BJ (cell line): Measurements from ENCODE around the gene UNK. TPM values are rescaled to one million over a fixed set of nuclear protein-coding genes. Genes with fewer than 3 reads are reported as not detected.

Source experiments
- CTCF ChIA-PET: fragments of 350-600 bp; formaldehyde crosslinking; extraction: SDS; loops from one replicate; lab custom pipeline; 2021; ENCODE audit warnings: antibody characterized with exemption, inconsistent platforms; lab: Yijun Ruan, JAX
- POLR2A ChIA-PET: fragments of 300-600 bp; sonication (Branson Sonifier 250); formaldehyde crosslinking; extraction: SDS; loops from one replicate; lab custom pipeline; 2021; ENCODE audit warnings: antibody characterized with exemption; lab: Charles Lee
- DNase-seq: peaks from one replicate; pipeline ENCODE4 v3.0.0-alpha.2; 2011; ENCODE audit warnings: low read depth
- H3K27me3 ChIP-seq: 2 replicates; pipeline ENCODE4 v1.6.0; 2011; ENCODE audit warnings: low read length; ENCODE audit not compliant: control insufficient read depth, insufficient read depth
- H3K36me3 ChIP-seq: 2 replicates; pipeline ENCODE4 v1.5.1; 2011; ENCODE audit warnings: low read length; ENCODE audit not compliant: control insufficient read depth, insufficient read depth
- H3K4me3 ChIP-seq: 2 replicates; pipeline ENCODE4 v1.5.1; 2011; ENCODE audit warnings: low read depth, mild to moderate bottlenecking, control low read depth, low read length
- CTCF ChIP-seq: IDR thresholded peaks from 2 replicates; pipeline ENCODE4 v1.5.1; 2011; ENCODE audit warnings: low read depth, mild to moderate bottlenecking, control low read depth, inconsistent platforms, low read length, moderate library complexity; ENCODE audit not compliant: insufficient read depth
- polyA plus RNA-seq: library from polyadenylated mRNA; depleted of rRNA; stranded (reverse); fragments of >200 nt; gene quantifications from 2 replicates; pipeline ENCODE4 v1.2.3, GENCODE V29; 2011

The UNK gene
- polyA plus RNA-seq, 1 experiment, result 7.2 TPM

DNA sequence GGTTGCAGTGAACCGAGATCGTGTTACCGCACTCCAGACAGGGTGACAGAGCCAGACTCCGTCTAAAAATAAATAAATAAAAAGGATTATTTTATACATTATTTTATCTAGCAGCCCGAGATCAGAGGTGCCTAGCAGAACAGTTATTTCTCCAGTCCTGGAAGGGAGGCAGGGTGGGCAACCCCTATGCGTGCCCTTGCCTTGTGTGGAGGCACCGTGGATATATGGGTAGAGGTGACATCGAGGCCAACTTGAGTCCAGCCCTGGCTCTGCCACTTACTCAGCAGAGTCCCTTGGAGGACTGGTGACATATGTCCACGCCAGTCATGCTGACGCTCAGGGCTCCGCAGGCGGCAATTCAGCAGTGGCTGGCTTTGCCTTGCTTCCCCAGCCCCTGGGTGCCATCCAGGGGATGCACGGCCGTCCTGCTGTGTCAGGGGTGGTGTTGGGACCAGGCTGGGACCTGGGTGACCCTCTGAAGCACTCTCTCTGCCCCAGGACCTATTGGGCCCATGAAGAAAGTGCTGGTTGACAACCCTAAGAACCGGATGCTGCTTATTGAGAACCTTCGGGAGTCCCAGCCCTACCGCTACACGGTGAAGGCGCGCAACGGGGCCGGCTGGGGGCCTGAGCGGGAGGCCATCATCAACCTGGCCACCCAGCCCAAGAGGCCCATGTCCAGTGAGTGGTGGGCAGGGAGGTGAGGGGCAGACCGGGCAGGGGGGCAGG lies 32.8 kb upstream of the UNK start:
- no peak for DNase-seq
- Histone ChIP-seq H3K4me3 (no peak overlapping the region), H3K36me3 (no peaks in the 10 kb centered on the region), H3K27me3 (no peaks in the 10 kb centered on the region)
- no peak for TF ChIP-seq CTCF
- ChIA-PET POLR2A (no interaction called here), CTCF (interaction anchor here (0.8 to 14.2 kb wide), 7 partner anchors 11 to 203 kb away, joined by 3 to 607 read pairs (median 55); partner anchors contain the start of genes GALK1 and SMIM5)

DNA sequence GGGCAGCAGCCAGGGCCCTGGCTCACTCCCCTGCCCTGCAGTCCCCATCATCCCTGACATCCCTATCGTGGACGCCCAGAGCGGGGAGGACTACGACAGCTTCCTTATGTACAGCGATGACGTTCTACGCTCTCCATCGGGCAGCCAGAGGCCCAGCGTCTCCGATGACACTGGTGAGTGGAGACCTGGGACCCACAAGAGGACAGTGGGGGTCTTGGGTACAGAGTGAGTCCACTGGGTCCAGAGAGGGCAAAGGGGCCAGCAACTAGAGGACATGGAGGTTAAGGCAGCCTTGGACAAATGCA lies 32.2 kb upstream of the UNK start:
- Histone ChIP-seq H3K4me3 (no peak overlapping the region), H3K27me3 (no peaks in the 10 kb centered on the region), H3K36me3 (no peaks in the 10 kb centered on the region)
- no peak for TF ChIP-seq CTCF
- CTCF ChIA-PET, result interaction anchor here (0.8 to 14.2 kb wide), 8 partner anchors 26 to 187 kb away, joined by 3 to 607 read pairs (median 8); partner anchors contain the start of gene SMIM5
- no peak for DNase-seq
- POLR2A ChIA-PET, result no interaction called here

DNA sequence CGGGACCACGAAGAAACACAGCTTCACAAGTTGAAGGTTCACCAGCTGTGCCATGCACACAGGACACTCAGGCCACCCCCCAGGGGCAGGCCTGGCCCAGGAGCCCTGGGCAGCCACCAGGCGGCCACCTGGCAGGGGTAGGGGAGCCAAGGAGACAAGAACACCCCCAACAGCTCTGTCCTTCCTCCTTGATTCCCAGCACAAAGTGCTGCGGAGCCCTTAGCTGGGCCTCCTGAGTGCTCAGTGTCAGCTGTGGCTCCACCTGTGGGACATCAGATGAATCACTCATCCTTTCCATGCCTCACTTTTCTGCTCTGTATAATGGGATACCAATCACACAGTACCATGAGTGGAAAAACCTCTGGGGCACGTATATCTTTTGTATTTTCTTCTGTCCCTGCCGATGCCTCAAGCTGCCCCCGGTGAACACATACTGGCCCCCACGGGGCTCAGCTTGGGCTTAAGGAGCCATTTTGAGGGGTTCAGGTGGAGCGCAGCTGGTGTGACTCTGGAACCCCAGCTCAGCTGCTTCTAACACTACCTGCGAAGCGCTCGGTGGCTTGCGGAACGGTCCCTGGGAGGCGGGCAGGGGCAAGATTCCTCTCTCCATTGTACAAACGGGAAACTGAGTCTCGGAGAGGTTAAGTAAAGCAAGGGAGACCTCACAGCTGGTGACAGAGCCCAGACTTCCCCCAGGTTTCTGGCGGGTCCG lies 31.6 kb upstream of the UNK start:
- no peak for TF ChIP-seq CTCF
- CTCF ChIA-PET, result interaction anchor here (0.7 to 14.2 kb wide), 42 partner anchors 8 to 323 kb away, joined by 3 to 607 read pairs (median 4); partner anchors contain the start of genes GALK1, RECQL5, SAP30BP and SMIM5
- no peaks in the 10 kb centered on the region for H3K36me3 ChIP-seq
- H3K4me3 ChIP-seq, result peak overlapping the region; percentile 53
- POLR2A ChIA-PET, result interaction anchor here (0.8 to 1.0 kb wide), 2 partner anchors 23 to 27 kb away, joined by 3 to 4 read pairs; no protein-coding TSS in a partner anchor
- DNase-seq, result no peak
- H3K27me3 ChIP-seq, result no peaks in the 10 kb centered on the region

DNA sequence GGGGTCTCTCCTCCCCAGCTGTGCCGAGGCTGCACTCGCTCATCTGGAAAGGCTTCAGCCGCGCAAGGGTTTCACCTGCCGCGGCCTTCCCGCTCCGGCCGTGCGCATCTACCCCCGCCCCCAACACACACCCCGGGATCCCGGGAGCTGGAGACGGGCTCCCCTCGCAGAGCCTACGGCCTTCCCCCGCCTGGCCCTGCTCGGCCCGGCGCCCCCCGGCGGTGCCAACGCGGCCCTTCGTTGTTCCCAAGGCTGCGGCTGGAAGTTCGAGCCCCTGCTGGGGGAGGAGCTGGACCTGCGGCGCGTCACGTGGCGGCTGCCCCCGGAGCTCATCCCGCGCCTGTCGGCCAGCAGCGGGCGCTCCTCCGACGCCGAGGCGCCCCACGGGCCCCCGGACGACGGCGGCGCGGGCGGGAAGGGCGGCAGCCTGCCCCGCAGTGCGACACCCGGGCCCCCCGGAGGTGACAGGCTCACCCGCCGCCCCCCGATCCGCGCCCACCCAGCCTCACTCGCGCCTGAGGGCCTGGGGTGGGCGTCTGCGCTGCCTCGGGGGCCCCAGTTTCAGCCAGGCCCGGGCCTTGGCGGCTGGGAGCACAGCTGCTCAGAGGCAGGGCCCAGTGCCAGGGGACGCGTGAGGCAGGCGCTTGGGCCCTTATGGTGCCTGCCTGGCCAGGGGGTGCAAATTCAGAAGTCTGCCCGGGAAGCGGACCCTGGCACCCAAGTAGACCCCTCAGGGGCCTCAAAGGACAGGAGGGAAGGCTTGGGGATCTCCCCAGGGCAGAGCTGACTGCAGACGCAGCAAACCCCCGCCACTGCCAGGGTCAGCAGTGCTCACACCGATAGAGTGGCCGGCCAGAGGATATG lies 30.9 kb upstream of the UNK start:
- POLR2A ChIA-PET, result interaction anchor here (0.5 to 1.0 kb wide), 5 partner anchors 12 to 584 kb away, joined by 3 to 6 read pairs (median 4); no protein-coding TSS in a partner anchor
- H3K4me3 ChIP-seq, result peak overlapping the region; percentile 53
- no peaks in the 10 kb centered on the region for H3K27me3 ChIP-seq
- DNase-seq, result no peak
- no peaks in the 10 kb centered on the region for H3K36me3 ChIP-seq
- peak; percentile 45 for TF ChIP-seq CTCF
- CTCF ChIA-PET, result interaction anchor here (0.5 to 14.2 kb wide), 46 partner anchors 9 to 483 kb away, joined by 3 to 607 read pairs (median 4); partner anchors contain the start of genes GALK1, MIF4GD, RECQL5 and SAP30BP
